ENCODE data around the gene MOGAT2. TPM values are rescaled to one million over a fixed set of nuclear protein-coding genes. Genes with fewer than 3 reads are reported as not detected.

The MOGAT2 gene
- polyA plus RNA-seq, 1 of the 3 experiments (the other 2 are of a cell fraction), result 0.03 TPM

DNA sequence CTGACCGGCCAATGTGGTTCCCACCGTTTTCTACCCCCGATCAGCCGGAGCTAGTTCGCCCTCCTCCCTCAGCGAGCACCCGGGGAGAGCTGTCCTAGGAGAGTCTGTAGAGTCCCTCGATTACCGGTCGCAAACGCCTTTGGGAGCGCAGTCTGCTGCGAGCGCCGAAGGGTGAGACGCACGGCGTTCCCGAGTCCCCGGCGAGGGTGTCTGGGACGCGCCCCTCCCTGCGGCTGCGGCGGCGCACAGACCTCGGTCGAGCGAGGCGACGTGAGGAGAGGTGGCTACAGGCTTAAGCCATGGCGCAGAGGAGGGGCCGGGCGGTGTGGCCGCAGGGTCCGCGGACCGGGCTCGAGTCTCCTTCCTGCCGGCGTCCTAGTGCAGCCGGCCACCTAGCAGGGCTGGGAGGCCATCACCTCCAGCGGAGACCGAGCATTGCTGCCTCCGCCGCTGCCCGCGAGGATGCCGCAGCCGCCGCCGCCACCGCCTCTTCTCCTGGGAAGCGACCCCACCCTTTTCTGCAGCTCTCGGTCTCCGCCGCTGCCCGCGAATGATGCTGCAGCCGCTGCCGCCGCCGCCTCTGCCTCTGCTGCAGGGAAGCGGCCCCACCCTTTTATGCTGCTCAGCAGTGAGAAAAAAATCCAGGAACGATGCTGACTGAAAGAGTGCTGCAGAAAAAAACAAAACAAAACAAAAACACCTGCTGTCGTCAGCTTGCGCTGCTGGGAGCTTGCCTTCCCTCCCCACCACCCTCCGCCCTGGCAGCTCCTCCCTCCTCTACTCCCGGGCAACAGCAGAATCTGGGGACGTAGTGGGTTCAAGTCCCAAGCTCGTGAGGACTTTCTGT is 49.0 kb upstream of the MOGAT2 start, which contains the start of gene MAP6:
Gene MAP6 (minus strand): TSS at position 588 of the 847 bp plus-strand sequence. CDS start 669 bp downstream, outside the sequence.
- H3K4me1 ChIP-seq (ENCODE audit: control insufficient read depth in 1 of 2, insufficient read depth in 2 of 2, low read depth in 1 of 2, low read length in 1 of 2), result peaks cover 17 to 21% of the 10 kb centered on the region in 2 experiments; a peak in 3 of 4 replicates
- no peaks in the 10 kb centered on the region for H3K27me3 ChIP-seq (ENCODE audit: insufficient read depth)
- H3F3A ChIP-seq (replicated peaks; ENCODE audit: insufficient read depth), result peaks cover 11% of the 10 kb centered on the region
- H4K20me1 ChIP-seq (ENCODE audit: insufficient read depth), result no peaks in the 10 kb centered on the region
- DNase-seq, result peak; percentile 85
- H3K36me3 ChIP-seq (replicated peaks in 1 of 2; ENCODE audit: control insufficient read depth in 1 of 2, insufficient read depth in 2 of 2, low read length in 1 of 2), result peaks cover 0 to 6% of the 10 kb centered on the region in 2 experiments
- H3K27ac ChIP-seq (ENCODE audit: low read depth in 2 of 2, low read length in 1 of 2), result peak within 1 kb of the TSS; percentile 41 to 96; a peak in 2 of 4 replicates
- H3K9ac ChIP-seq, result peak within 1 kb of the TSS; percentile 33; the same call in 1 of the 2 replicates
- ChIA-PET CTCF (interaction anchor here (0.8 to 3.8 kb wide), 12 partner anchors 16 to 114 kb away, joined by 3 to 28 read pairs (median 4); no protein-coding TSS in a partner anchor), POLR2A (interaction anchor here (0.7 to 5.0 kb wide), 8 partner anchors 9 to 143 kb away, joined by 3 to 27 read pairs (median 6); partner anchors contain the start of genes GDPD5 and SERPINH1)
- H3K9me2 ChIP-seq, result no peaks in the 10 kb centered on the region
- no peaks in the 10 kb centered on the region for H3K79me2 ChIP-seq (ENCODE audit: insufficient read depth)
- peak within 1 kb of the TSS; percentile 97 for H3K4me2 ChIP-seq
- no peaks in the 10 kb centered on the region for H3K9me3 ChIP-seq
- WGBS (ENCODE audit: low lambda C conversion rate), result 7% methylated on average over 39 of the region's 72 CpGs
- peak within 1 kb of the TSS; percentile 72 for H2AFZ ChIP-seq (ENCODE audit: low read depth)
- peak within 1 kb of the TSS; percentile 64 to 70 for H3K4me3 ChIP-seq (ENCODE audit: low read depth in 2 of 2, low read length in 1 of 2)
- TF ChIP-seq YY1 (IDR thresholded peaks at IDR 0.05; ENCODE audit: low read depth) (no peak), MEF2A (IDR thresholded peaks at IDR 0.05; ENCODE audit: borderline replicate concordance, low read depth) (no peak), CHD2 (IDR thresholded peaks at IDR 0.05; ENCODE audit: low read length, partially characterized antibody) (peak; percentile 6), FOXM1 (IDR thresholded peaks at IDR 0.05; ENCODE audit: low read depth) (no peak), MXI1 (IDR thresholded peaks at IDR 0.05; ENCODE audit: low read depth, low read length) (no peak; the same call in 1 of the 2 replicates), SMC3 (IDR thresholded peaks at IDR 0.05; ENCODE audit: low read depth, low read length) (0 out of 2 replicates have a peak, but pooled peaks have one; percentile 19), RFX5 (IDR thresholded peaks at IDR 0.05; ENCODE audit: low read length) (no peak), IRF3 (IDR thresholded peaks at IDR 0.05; ENCODE audit: low read depth, low read length) (no peak), FOSL2 (IDR thresholded peaks at IDR 0.05; ENCODE audit: borderline replicate concordance, low read depth) (no peak), RXRA (IDR thresholded peaks at IDR 0.05; ENCODE audit: borderline replicate concordance, low read depth) (no peak), RAD21 (IDR thresholded peaks at IDR 0.05; ENCODE audit: low read length) (peak; percentile 38), GATA2 (CRISPR knock-in tag; IDR thresholded peaks at IDR 0.05) (no peak), EP300 (IDR thresholded peaks at IDR 0.05; ENCODE audit: borderline replicate concordance in 1 of 2, low read depth in 1 of 2, low read length in 1 of 2) (no peak)
- TF ChIP-seq, protein P1, sequence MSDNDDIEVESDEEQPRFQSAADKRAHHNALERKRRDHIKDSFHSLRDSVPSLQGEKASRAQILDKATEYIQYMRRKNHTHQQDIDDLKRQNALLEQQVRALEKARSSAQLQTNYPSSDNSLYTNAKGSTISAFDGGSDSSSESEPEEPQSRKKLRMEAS (IDR thresholded peaks at IDR 0.05; ENCODE audit: low read depth), result no peak; the same call in 1 of the 2 replicates

All from SK-N-SH (cell line).